ENCODE results near the gene ZNF580. TPM values are rescaled to one million over a fixed set of nuclear protein-coding genes. Genes with fewer than 3 reads are reported as not detected.

Gene ZNF580
- total and polyA plus RNA-seq, 10 of the 15 experiments (the other 5 are each of a cell fraction or from before 2014, with no cell fraction given) = 2.3 to 31.8 (median 10.0) TPM

- in situ Hi-C loops (cut with MboI) (no loop called here), intact Hi-C loops (cut with micrococcal nuclease; ENCODE audit: unreplicated experiment) (loop anchor here (1.0 kb wide), 2 partner anchors 89 to 267 kb away; partner anchors contain the start of gene KMT5C)
- 1% methylated on average over 27 of the region's 44 CpGs for WGBS (ENCODE audit: insufficient coverage, insufficient replicate concordance, low lambda C conversion rate, missing lambda C conversion rate)
- no TSS peak for BruUV-seq (replicated peaks)
- POLR2A ChIA-PET = interaction anchor here (0.6 to 2.4 kb wide), 12 partner anchors 19 to 198 kb away, joined by 3 to 21 read pairs (median 5); partner anchors contain the start of genes UBE2S, ZNF580, ZNF628 and ZNF784
- DNase-seq (ENCODE audit: low read depth, low spot score) (peak; percentile 57), FAIRE-seq (peak; percentile 95), ATAC-seq (peak; percentile 68)
- SMC1A ChIA-PET (ENCODE audit: uncharacterized antibody, unreplicated experiment) = interaction anchor here (0.8 to 2.2 kb wide), 13 partner anchors 7 to 129 kb away, joined by 3 to 10 read pairs (median 5); partner anchors contain the start of genes ZNF628 and ZNF784
- peak within 1 kb of the TSS; percentile 99 for H3K4me2 ChIP-seq (ENCODE audit: control insufficient read depth, insufficient read depth)
- peak within 1 kb of the TSS; percentile 90 for H3K27ac ChIP-seq (ENCODE audit: control insufficient read depth, insufficient read depth)
- peak within 1 kb of the TSS; percentile 69 for H3K4me3 ChIP-seq
- H4K20me1 ChIP-seq (ENCODE audit: control insufficient read depth, insufficient read depth) = no peaks in the 10 kb centered on the region
- no peaks in the 10 kb centered on the region for H3K27me3 ChIP-seq (replicated peaks in 1 of 2; ENCODE audit: control insufficient read depth in 2 of 2, insufficient read depth in 2 of 2, low read length in 1 of 2)
- RAD21 ChIA-PET (ENCODE audit: unreplicated experiment) = interaction anchor here (0.7 to 3.3 kb wide), 12 partner anchors 15 to 326 kb away, joined by 3 to 29 read pairs (median 4); partner anchors contain the start of genes CCDC106, HSPBP1, ZNF628 and ZNF784
- peaks cover 10% of the 10 kb centered on the region; the same call in 1 of the 2 replicates for H3K4me1 ChIP-seq (ENCODE audit: control insufficient read depth, insufficient read depth, low read length)
- H3K36me3 ChIP-seq (ENCODE audit: control insufficient read depth in 2 of 2, insufficient read depth in 2 of 2, low read length in 1 of 2) = peaks cover 0 to 12% of the 10 kb centered on the region in 2 experiments
- peaks cover 33% of the 10 kb centered on the region for H3K79me2 ChIP-seq (ENCODE audit: control insufficient read depth, insufficient read depth, low read length)
- H2AFZ ChIP-seq (ENCODE audit: control insufficient read depth, low read depth, low read length) = peak within 1 kb of the TSS; percentile 61
- H3K9me3 ChIP-seq (replicated peaks; ENCODE audit: control insufficient read depth, insufficient read depth, low read length) = peaks cover 2% of the 10 kb centered on the region; the same call in 1 of the 3 replicates
- H3K9ac ChIP-seq (ENCODE audit: control insufficient read depth, insufficient read depth, low read length) = peak within 1 kb of the TSS; percentile 77
- CTCF ChIA-PET = interaction anchor here (0.6 to 4.6 kb wide), 22 partner anchors 13 to 266 kb away, joined by 3 to 76 read pairs (median 5); partner anchors contain the start of genes ISOC2, KMT5C, TMEM238 and U2AF2
- TF ChIP-seq WRNIP1 (IDR thresholded peaks at IDR 0.05; ENCODE audit: borderline replicate concordance, low read depth, low read length) (no peak), RUNX3 (IDR thresholded peaks at IDR 0.05; ENCODE audit: low read length) (peak; percentile 49), HCFC1 (IDR thresholded peaks at IDR 0.05; ENCODE audit: low read length) (peak; percentile 31; the same call in 1 of the 2 replicates), SPI1 (IDR thresholded peaks at IDR 0.05; ENCODE audit: borderline replicate concordance, insufficient read depth, low read depth, low read length) (0 out of 2 replicates have a peak, but pooled peaks have one; percentile 17), HDAC2 (IDR thresholded peaks at IDR 0.05) (no peak), RELA (IDR thresholded peaks at IDR 0.05; ENCODE audit: borderline replicate concordance, partially characterized antibody) (peak; percentile 79), IRF4 (IDR thresholded peaks at IDR 0.05; ENCODE audit: low read depth, low read length) (no peak), MEF2A (IDR thresholded peaks at IDR 0.05; ENCODE audit: insufficient read depth, low read depth, low read length) (no peak), SUZ12 (IDR thresholded peaks at IDR 0.05; ENCODE audit: unreplicated experiment) (no peak), IKZF1 (conservative IDR thresholded peaks at IDR 0.05) (peak; percentile 68; the same call in 1 of the 2 replicates), RCOR1 (conservative IDR thresholded peaks at IDR 0.05; ENCODE audit: low read depth, low read length) (no peak), KAT2A (conservative IDR thresholded peaks at IDR 0.05; ENCODE audit: control insufficient read depth, low read depth, low read length) (no peak), ZSCAN29 (IDR thresholded peaks at IDR 0.05) (no peak; the same call in 1 of the 2 replicates)
- TF ChIP-seq, protein P1, sequence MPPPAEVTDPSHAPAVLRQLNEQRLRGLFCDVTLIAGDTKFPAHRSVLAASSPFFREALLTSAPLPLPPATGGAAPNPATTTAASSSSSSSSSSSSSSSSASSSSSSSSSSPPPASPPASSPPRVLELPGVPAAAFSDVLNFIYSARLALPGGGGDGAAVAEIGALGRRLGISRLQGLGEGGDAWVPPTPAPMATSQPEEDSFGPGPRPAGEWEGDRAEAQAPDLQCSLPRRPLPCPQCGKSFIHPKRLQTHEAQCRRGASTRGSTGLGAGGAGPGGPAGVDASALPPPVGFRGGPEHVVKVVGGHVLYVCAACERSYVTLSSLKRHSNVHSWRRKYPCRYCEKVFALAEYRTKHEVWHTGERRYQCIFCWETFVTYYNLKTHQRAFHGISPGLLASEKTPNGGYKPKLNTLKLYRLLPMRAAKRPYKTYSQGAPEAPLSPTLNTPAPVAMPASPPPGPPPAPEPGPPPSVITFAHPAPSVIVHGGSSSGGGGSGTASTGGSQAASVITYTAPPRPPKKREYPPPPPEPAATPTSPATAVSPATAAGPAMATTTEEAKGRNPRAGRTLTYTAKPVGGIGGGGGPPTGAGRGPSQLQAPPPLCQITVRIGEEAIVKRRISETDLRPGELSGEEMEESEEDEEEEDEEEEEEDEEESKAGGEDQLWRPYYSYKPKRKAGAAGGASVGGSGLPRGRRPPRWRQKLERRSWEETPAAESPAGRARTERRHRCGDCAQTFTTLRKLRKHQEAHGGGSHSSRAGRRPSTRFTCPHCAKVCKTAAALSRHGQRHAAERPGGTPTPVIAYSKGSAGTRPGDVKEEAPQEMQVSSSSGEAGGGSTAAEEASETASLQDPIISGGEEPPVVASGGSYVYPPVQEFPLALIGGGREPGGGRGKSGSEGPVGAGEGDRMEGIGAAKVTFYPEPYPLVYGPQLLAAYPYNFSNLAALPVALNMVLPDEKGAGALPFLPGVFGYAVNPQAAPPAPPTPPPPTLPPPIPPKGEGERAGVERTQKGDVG (CRISPR knock-in tag; IDR thresholded peaks at IDR 0.05) = no peak
- TF ChIP-seq, protein P2, sequence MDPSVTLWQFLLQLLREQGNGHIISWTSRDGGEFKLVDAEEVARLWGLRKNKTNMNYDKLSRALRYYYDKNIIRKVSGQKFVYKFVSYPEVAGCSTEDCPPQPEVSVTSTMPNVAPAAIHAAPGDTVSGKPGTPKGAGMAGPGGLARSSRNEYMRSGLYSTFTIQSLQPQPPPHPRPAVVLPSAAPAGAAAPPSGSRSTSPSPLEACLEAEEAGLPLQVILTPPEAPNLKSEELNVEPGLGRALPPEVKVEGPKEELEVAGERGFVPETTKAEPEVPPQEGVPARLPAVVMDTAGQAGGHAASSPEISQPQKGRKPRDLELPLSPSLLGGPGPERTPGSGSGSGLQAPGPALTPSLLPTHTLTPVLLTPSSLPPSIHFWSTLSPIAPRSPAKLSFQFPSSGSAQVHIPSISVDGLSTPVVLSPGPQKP (IDR thresholded peaks at IDR 0.05; ENCODE audit: low read depth, low read length) = no peak
Measured at GRCh38 chr19:55605637-55606470, 34.9 kb upstream of the ZNF580 start, which contains the start of gene ZNF865. Gene ZNF865 (plus strand): TSS chr19:55605647. CDS start chr19:55613619, 7,972 bp downstream.
